B cell (primary cell): ENCODE data around the gene NR6A1. TPM values are rescaled to one million over a fixed set of nuclear protein-coding genes. Genes with fewer than 3 reads are reported as not detected.

Experiments
- ATAC-seq: fragments of 200-7000 bp; cut with Tn5 transposase; one replicate; pipeline ENCODE4 v1.10.0; 2021; ENCODE audit warnings: low read depth, mild to moderate bottlenecking, moderate number of reproducible peaks, moderate library complexity
- CTCF ChIA-PET: fragments of 350-600 bp; sonication (Branson Sonifier 250); formaldehyde crosslinking; loops from one replicate; lab custom pipeline; 2021; ENCODE audit warnings: antibody characterized with exemption, inconsistent platforms; lab: Charles Lee
- POLR2A ChIA-PET: fragments of 350-600 bp; sonication (Branson Sonifier 250); formaldehyde crosslinking; loops from one replicate; lab custom pipeline; 2021; ENCODE audit warnings: antibody characterized with exemption; lab: Charles Lee
- DNase-seq: peaks from one replicate; pipeline ENCODE4 v3.0.0; 2013
- H2AFZ ChIP-seq: 2 replicates; pipeline ENCODE4 v1.6.1; 2012; ENCODE audit warnings: mild to moderate bottlenecking, low read depth, low read length; ENCODE audit not compliant: insufficient read depth, poor library complexity, severe bottlenecking
- H3K27ac ChIP-seq, 2 donors: 1 replicate in 1 of 2; 2 replicates in 1 of 2; pipeline ENCODE4 v1.5.1; 2012 to 2013; ENCODE audit warnings: low read length in 2 of 2, mild to moderate bottlenecking in 2 of 2, moderate library complexity in 1 of 2
- H3K27me3 ChIP-seq, 4 experiments: fragments of 200-600 bp in 1 of 4; sonication (generic) in 1 of 4; replicated peaks in 1 of 4; 1 replicate in 2 of 4; 2 replicates in 2 of 4; pipeline versions ENCODE4 v1.6.1 to v1.7.0; 2013 to 2016; ENCODE audit warnings: low read length in 3 of 4, mild to moderate bottlenecking in 2 of 4, mixed read lengths in 1 of 4, moderate library complexity in 1 of 4; ENCODE audit not compliant: insufficient read depth in 4 of 4, control insufficient read depth in 3 of 4; ENCODE audit errors: control extremely low read depth in 1 of 4
- H3K36me3 ChIP-seq, 2 experiments: replicated peaks in 1 of 2; 1 replicate in 1 of 2; 2 replicates in 1 of 2; pipeline versions ENCODE4 v1.6.1 to v1.7.1; 2013; ENCODE audit warnings: low read length in 1 of 2; ENCODE audit not compliant: insufficient read depth in 2 of 2, control insufficient read depth in 1 of 2; ENCODE audit errors: control extremely low read depth in 1 of 2, extremely low read depth in 1 of 2
- H3K4me1 ChIP-seq, 2 donors: fragments of 200-600 bp in 1 of 2; sonication (generic) in 1 of 2; 1 replicate in 1 of 2; 2 replicates in 1 of 2; pipeline versions ENCODE4 v1.5.1 to v1.6.1; 2013 to 2017; ENCODE audit warnings: low read length in 2 of 2; ENCODE audit not compliant: control insufficient read depth in 2 of 2, insufficient read depth in 2 of 2
- H3K4me2 ChIP-seq: replicated peaks from 2 replicates; pipeline ENCODE3; 2012; ENCODE audit warnings: mild to moderate bottlenecking, low read depth, low read length; ENCODE audit not compliant: poor library complexity, severe bottlenecking
- H3K4me3 ChIP-seq, 5 experiments: fragments of 200-600 bp in 1 of 5; sonication (generic) in 1 of 5; 1 replicate in 3 of 5; 2 replicates in 2 of 5; pipeline versions ENCODE4 v1.5.1 to v1.7.0; 2011 to 2016; ENCODE audit warnings: low read length in 4 of 5, mild to moderate bottlenecking in 4 of 5, low read depth in 2 of 5, control low read depth in 1 of 5, moderate library complexity in 1 of 5; ENCODE audit not compliant: insufficient read depth in 1 of 5; ENCODE audit errors: control extremely low read depth in 1 of 5, extremely low read depth in 1 of 5
- H3K79me2 ChIP-seq: fragments of 200-600 bp; sonication (generic); one replicate; pipeline ENCODE4 v1.6.0; 2016; ENCODE audit warnings: low read length; ENCODE audit not compliant: control insufficient read depth, insufficient read depth
- H3K9ac ChIP-seq: fragments of 200-600 bp; sonication (generic); 2 replicates; pipeline ENCODE4 v1.6.1; 2017; ENCODE audit warnings: mild to moderate bottlenecking, low read length, moderate library complexity
- H3K9me3 ChIP-seq, 3 donors: one replicate each; pipeline versions ENCODE4 v1.6.1 to v1.7.1; 2013; ENCODE audit warnings: low read length in 2 of 3; ENCODE audit not compliant: control insufficient read depth in 2 of 3, insufficient read depth in 1 of 3; ENCODE audit errors: control extremely low read depth in 1 of 3
- H4K20me1 ChIP-seq: 2 replicates; pipeline ENCODE4 v1.6.0; 2012; ENCODE audit warnings: mild to moderate bottlenecking, low read length; ENCODE audit not compliant: insufficient read depth, control insufficient read depth, poor library complexity, severe bottlenecking
- H3K27ac Mint-ChIP-seq: one replicate; pipeline ENCODE4 v1.8.0; 2021; ENCODE audit warnings: mixed read lengths
- H3K27me3 Mint-ChIP-seq: one replicate; pipeline ENCODE4 v1.8.0; 2021; ENCODE audit warnings: mixed read lengths
- H3K4me1 Mint-ChIP-seq: one replicate; pipeline ENCODE4 v1.8.0; 2021; ENCODE audit warnings: mixed read lengths
- H3K4me3 Mint-ChIP-seq: one replicate; pipeline ENCODE4 v1.8.0; 2021; ENCODE audit warnings: mixed read lengths
- H3K9me3 Mint-ChIP-seq: one replicate; pipeline ENCODE4 v1.8.0; 2022; ENCODE audit warnings: mixed read lengths; ENCODE audit not compliant: insufficient read depth
- EZH2 ChIP-seq: IDR thresholded peaks from 2 replicates; pipeline ENCODE4 v1.6.1; 2012; ENCODE audit warnings: borderline replicate concordance, low read depth, mild to moderate bottlenecking, moderate library complexity, low read length; ENCODE audit not compliant: insufficient read depth, poor library complexity, severe bottlenecking
- WGBS: methylation state at CpG from one replicate; pipeline ENCODE4 v1.1.5; 2013; ENCODE audit warnings: missing lambda C conversion rate; ENCODE audit not compliant: insufficient coverage; 5-methylcytosine and 5-hydroxymethylcytosine counted together
- intact Hi-C: fragments of 100-400 bp; cut with micrococcal nuclease; formaldehyde crosslinking; loops from one replicate; pipeline ENCODE4 v1.10.0; 2022
- polyA plus RNA-seq: library from polyadenylated mRNA; depleted of rRNA; stranded (reverse); fragments of >200 nt; gene quantifications from 2 replicates; pipeline ENCODE4 v1.2.3, GENCODE V29; 2012
- total RNA-seq, 2 donors: library from RNA; stranded (reverse); fragments of 120-200 nt in 1 of 2; gene quantifications; 1 replicate in 1 of 2; 2 replicates in 1 of 2; pipeline versions ENCODE4 v1.2.3 to v1.2.4, GENCODE V29; 2013 to 2022
- TF ChIP-seq, protein P1 (sequence below): fragments of 200-600 bp; IDR thresholded peaks from one replicate; pipeline ENCODE4 v1.8.0; 2022; ENCODE audit warnings: antibody characterized with exemption, mild to moderate bottlenecking

NR6A1 gene
- total and polyA plus RNA-seq, 2 donors (not counting 1 experiment from before 2014, with no cell fraction given), result 0.09 to 0.67 TPM

DNA sequence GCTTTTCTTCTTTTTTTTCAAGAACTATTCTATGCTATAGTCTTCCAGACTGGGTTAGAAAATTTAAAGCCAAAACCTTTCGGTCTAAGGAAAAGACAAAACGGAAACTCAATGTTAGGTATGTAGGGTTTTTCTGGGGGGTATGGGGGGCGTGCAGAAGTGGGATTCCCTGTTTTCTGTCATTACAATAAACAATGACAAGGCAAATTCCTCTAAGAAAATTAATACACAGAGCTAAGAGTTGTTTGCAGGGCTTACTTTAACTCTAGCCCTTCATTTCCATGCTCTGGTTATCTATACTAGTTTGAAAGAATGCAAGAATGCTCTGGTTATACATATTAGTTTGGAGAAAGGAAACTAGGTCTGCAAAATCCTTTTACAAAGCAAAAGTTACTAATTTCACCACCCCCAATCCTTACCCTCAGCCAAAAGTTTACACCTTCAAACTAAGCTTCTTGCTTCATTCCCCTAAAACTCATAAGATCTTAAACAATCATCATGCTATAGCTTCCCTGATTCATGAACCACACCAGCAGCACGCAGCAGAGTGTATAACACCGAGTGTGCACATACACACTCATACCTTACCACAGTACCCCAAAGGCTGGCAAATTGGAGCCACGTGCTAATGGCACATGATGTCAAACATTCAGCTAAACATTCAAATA, 174.8 kb downstream of the NR6A1 start:
- Mint-ChIP-seq H3K4me3 (no peak overlapping the region), H3K27me3 (peaks cover 4% of the 10 kb centered on the region), H3K4me1 (no peaks in the 10 kb centered on the region), H3K9me3 (no peaks in the 10 kb centered on the region), H3K27ac (no peak overlapping the region)
- CTCF ChIA-PET, result interaction anchor here (0.7 to 1.3 kb wide), 2 partner anchors 19 to 21 kb away, joined by 3 to 5 read pairs; no protein-coding TSS in a partner anchor
- H3K4me2 ChIP-seq, result no peak overlapping the region
- POLR2A ChIA-PET, result no interaction called here
- ATAC-seq, result no peak
- H3K36me3 ChIP-seq, result no peaks in the 10 kb centered on the region
- H3K27ac ChIP-seq, result no peak overlapping the region
- H3K9me3 ChIP-seq, result no peaks in the 10 kb centered on the region
- no peaks in the 10 kb centered on the region for H3K4me1 ChIP-seq
- TF ChIP-seq EZH2, result no peak
- TF ChIP-seq, protein P1, sequence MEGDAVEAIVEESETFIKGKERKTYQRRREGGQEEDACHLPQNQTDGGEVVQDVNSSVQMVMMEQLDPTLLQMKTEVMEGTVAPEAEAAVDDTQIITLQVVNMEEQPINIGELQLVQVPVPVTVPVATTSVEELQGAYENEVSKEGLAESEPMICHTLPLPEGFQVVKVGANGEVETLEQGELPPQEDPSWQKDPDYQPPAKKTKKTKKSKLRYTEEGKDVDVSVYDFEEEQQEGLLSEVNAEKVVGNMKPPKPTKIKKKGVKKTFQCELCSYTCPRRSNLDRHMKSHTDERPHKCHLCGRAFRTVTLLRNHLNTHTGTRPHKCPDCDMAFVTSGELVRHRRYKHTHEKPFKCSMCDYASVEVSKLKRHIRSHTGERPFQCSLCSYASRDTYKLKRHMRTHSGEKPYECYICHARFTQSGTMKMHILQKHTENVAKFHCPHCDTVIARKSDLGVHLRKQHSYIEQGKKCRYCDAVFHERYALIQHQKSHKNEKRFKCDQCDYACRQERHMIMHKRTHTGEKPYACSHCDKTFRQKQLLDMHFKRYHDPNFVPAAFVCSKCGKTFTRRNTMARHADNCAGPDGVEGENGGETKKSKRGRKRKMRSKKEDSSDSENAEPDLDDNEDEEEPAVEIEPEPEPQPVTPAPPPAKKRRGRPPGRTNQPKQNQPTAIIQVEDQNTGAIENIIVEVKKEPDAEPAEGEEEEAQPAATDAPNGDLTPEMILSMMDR, result no peak
- no peak overlapping the region for H2AFZ ChIP-seq
- intact Hi-C loops, result no loop called here
- H3K27me3 ChIP-seq, result peaks cover 0 to 3% (median 0%) of the 10 kb centered on the region in 4 experiments
- no peaks in the 10 kb centered on the region for H3K79me2 ChIP-seq
- 91% methylated on average over 2 of the region's 6 CpGs for WGBS
- DNase-seq, result no peak
- H4K20me1 ChIP-seq, result no peaks in the 10 kb centered on the region
- H3K9ac ChIP-seq, result no peak overlapping the region
- no peak overlapping the region for H3K4me3 ChIP-seq

- Histone ChIP-seq H3K27ac (no peak overlapping the region), H3K4me3 (no peak overlapping the region), H2AFZ (no peak overlapping the region), H3K79me2 (no peaks in the 10 kb centered on the region), H3K27me3 (peaks cover 0 to 3% (median 0%) of the 10 kb centered on the region in 4 experiments), H3K9me3 (no peaks in the 10 kb centered on the region), H3K9ac (no peak overlapping the region), H3K4me1 (no peaks in the 10 kb centered on the region), H3K4me2 (no peak overlapping the region), H3K36me3 (no peaks in the 10 kb centered on the region), H4K20me1 (no peaks in the 10 kb centered on the region)
- Mint-ChIP-seq H3K4me3 (no peak overlapping the region), H3K27me3 (peaks cover 4% of the 10 kb centered on the region), H3K27ac (no peak overlapping the region), H3K4me1 (no peaks in the 10 kb centered on the region), H3K9me3 (no peaks in the 10 kb centered on the region)
- DNase-seq (no peak), ATAC-seq (no peak)
- TF ChIP-seq EZH2, result no peak
- TF ChIP-seq, protein P1, result no peak
- 100% methylated on average over 3 of the region's 7 CpGs for WGBS
- CTCF ChIA-PET, result no interaction called here
- POLR2A ChIA-PET, result no interaction called here
- intact Hi-C loops, result no loop called here
Observed at GRCh38 chr9:124595743-124596142, 175.4 kb downstream of the NR6A1 start.
